Urinary bladder (tissue), 4 donors: ENCODE data around the gene STUM. TPM values are rescaled to one million over a fixed set of nuclear protein-coding genes. Genes with fewer than 3 reads are reported as not detected.
"Not testable (repeated sequence)": the region's sequence is repeated elsewhere in the genome, so short reads cannot be mapped to it uniquely, and the experiment has no call there.

Experiments used
- DNase-seq: peaks from one replicate; pipeline ENCODE4 v3.0.0-alpha.2; 2015; ENCODE audit errors: extremely low spot score
- H3K27ac ChIP-seq: one replicate; pipeline ENCODE4 v1.5.1; 2013; ENCODE audit warnings: low read depth, mild to moderate bottlenecking, moderate library complexity
- H3K36me3 ChIP-seq: one replicate; pipeline ENCODE4 v1.6.1; 2013; ENCODE audit warnings: mild to moderate bottlenecking, moderate library complexity; ENCODE audit not compliant: insufficient read depth
- H3K4me1 ChIP-seq: one replicate; pipeline ENCODE4 v1.6.1; 2013; ENCODE audit warnings: mild to moderate bottlenecking, moderate library complexity; ENCODE audit not compliant: insufficient read depth
- H3K4me3 ChIP-seq: one replicate; pipeline ENCODE4 v1.5.1; 2013; ENCODE audit warnings: low read depth, low read length
- WGBS: extraction: QIAGEN DNeasy Blood & Tissue Kit; methylation state at CpG from one replicate; pipeline ENCODE4 v1.1.7; 2013; 5-methylcytosine and 5-hydroxymethylcytosine counted together
- polyA plus RNA-seq: library from polyadenylated mRNA; stranded (reverse); fragments of 200-250 nt; gene quantifications from one replicate; pipeline ENCODE4 v1.2.3, GENCODE V29; 2013
- total RNA-seq: library from RNA; depleted of rRNA; stranded (reverse); fragments of >200 nt; gene quantifications from one replicate; pipeline ENCODE4 v1.2.3, GENCODE V29; 2014
- donor health status: healthy with polysubstance abuse.
- donor health status: healthy.

The STUM gene, protein sequence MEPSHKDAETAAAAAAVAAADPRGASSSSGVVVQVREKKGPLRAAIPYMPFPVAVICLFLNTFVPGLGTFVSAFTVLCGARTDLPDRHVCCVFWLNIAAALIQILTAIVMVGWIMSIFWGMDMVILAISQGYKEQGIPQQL
- 2.5 TPM for total RNA-seq
- polyA plus RNA-seq, result 18.8 TPM

DNA sequence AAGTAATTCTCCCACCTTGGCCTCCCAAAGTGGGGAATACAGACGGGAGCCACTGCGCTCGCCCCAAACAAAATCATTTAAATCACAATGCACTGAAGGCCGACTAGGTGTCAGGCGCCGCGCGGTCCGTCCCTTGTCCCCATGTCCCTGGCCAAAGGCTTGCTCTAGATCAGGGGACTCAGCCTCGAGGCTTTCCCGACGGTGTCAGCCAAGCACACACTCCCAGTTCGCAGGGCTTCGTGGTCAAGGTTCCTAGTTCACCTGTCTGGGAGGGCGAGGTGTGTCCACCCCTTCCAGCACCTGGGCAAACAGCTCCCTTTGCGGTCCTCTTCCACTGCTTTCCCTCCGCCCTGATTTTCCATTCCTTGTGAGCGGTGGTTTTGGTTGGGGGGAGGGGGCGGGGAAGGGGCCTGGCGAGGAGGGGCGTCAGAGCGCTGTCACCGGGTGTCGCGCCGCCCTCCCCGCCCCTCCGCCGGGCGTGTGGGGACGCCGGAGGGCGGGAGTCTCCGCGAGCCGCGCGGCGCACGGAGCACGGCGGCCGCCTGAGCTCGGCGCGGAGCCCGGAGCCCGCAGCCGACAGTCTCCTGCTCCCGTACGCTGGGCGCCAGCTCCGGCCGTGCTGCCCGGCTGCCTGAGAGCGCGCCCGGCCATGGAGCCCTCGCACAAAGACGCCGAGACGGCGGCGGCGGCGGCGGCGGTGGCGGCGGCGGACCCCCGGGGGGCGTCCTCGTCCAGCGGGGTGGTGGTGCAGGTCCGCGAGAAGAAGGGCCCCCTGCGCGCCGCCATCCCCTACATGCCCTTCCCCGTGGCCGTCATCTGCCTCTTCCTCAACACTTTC is at the start of gene STUM:
STUM (plus strand) TSS at position 509 of the 838 bp plus-strand sequence; CDS start at position 650, 141 bp downstream.
- no peak for DNase-seq
- H3K4me3 ChIP-seq, result peak within 1 kb of the TSS; percentile 53
- WGBS, result under 1% methylated on average over 82 of the region's 82 CpGs
- no peaks in the 10 kb centered on the region for H3K36me3 ChIP-seq
- H3K4me1 ChIP-seq, result peaks cover 6% of the 10 kb centered on the region
- no peak within 1 kb of the TSS for H3K27ac ChIP-seq

DNA sequence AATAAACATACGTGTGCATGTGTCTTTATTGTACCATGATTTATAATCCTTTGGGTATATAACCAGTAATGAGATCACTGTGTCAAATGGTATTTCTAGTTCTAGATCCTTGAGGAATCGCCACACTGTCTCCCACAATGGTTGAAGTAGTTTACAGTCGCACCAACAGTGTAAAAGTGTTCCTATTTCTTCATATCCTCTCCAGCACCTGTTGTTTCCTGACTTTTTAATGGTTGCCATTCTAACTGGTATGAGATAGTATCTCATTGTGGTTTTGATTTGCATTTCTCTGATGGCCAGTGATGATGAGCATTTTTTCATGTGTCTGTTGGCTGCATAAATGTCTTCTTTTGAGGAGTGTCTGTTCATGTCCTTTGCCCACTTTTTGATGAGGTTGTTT is 48.9 kb upstream of the STUM start:
- not testable (repeated sequence) for H3K36me3 ChIP-seq, DNase-seq, H3K4me1 ChIP-seq, H3K4me3 ChIP-seq, H3K27ac ChIP-seq
- 91% methylated on average over 3 of the region's 3 CpGs for WGBS

DNA sequence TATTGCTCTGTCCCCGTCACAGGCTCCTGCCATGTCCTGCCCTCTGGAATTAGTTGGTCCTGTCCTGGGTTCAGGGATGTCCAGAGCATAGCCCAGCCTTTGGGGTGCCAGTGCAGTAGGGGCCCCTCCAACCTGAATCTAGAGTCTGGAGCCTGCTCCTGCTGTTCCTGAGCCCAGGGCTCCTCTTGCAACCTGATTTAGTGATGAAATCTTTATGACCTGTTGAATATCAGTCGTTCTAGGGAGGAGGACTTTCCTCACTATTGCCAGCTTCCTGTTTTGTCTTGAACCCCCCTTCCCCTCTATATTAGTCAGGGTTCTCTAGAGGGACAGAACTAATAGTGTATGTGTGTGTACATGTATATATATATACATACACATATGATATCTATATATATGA is 42.5 kb upstream of the STUM start:
- DNase-seq, result no peak
- 54% methylated on average over 2 of the region's 2 CpGs for WGBS
- H3K4me3 ChIP-seq, result no peak overlapping the region
- H3K27ac ChIP-seq, result no peak overlapping the region
- H3K36me3 ChIP-seq, result no peaks in the 10 kb centered on the region
- H3K4me1 ChIP-seq, result no peaks in the 10 kb centered on the region

DNA sequence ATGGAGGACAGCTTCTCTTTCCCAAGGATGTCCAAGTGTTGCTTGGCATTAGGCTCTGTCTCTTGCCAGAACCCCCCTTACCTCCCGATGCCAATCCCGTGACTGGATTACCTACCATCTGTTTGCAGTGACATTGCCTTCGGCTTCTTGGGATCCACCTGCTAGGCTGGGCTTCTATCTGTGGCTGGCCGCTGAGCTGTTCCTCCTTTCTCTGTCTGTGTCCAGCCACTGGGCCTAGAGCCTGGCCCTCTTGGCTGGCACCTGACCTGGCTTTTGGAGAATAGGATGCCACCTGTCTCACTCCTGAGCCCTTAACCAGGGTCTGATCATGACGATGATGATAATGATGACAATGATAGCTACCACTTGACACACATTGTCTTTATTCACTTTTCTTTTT is 41.6 kb upstream of the STUM start:
- Histone ChIP-seq H3K4me1 (no peaks in the 10 kb centered on the region), H3K4me3 (no peak overlapping the region), H3K27ac (no peak overlapping the region), H3K36me3 (no peaks in the 10 kb centered on the region)
- 91% methylated on average over 5 of the region's 5 CpGs for WGBS
- DNase-seq, result no peak

DNA sequence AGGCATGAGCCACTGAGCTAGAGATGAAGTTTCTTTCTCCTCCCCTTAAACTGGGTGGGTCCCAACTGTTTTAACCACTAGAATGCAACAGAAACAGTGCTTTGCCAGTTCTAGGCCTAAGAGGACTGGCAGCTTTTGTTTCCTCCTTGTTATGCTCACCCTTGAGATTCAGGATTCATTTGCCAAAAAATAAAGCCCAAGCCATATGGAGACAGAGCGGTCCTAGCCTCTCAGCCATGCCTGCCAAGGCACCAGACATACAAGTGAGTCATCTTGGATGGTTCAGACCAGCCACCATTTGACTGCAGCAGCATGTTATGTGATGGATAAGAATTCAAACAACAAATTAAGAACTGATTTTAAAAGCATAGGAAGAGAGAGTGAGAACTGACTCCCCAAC is 38.1 kb upstream of the STUM start:
- H3K36me3 ChIP-seq, result no peaks in the 10 kb centered on the region
- no peak overlapping the region for H3K27ac ChIP-seq
- no peaks in the 10 kb centered on the region for H3K4me1 ChIP-seq
- no peak overlapping the region for H3K4me3 ChIP-seq
- WGBS, result 58% methylated on average over 1 of the region's 1 CpG
- DNase-seq, result no peak

DNA sequence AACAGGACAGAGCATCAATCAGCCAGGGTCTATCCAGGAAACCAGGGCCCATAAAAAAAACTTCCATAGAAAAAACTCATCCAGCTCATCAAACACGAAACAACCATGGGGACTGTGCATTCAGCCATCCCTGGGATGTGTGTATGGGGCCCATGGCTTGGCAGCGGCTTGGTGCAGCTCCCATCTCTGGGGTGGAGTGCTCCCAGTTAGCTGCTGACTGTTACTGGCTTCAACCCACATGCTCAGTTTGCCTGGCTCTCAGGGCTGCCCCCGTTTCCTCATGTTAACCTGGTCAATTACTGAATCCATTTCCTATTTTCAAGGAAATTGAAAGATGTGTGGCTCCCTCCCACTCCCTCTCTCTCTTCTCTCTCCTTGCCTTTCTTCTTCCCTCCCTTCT is 37.3 kb upstream of the STUM start:
- Histone ChIP-seq H3K36me3 (no peaks in the 10 kb centered on the region), H3K4me3 (no peak overlapping the region), H3K27ac (no peak overlapping the region), H3K4me1 (no peaks in the 10 kb centered on the region)
- 90% methylated on average over 3 of the region's 3 CpGs for WGBS
- no peak for DNase-seq

DNA sequence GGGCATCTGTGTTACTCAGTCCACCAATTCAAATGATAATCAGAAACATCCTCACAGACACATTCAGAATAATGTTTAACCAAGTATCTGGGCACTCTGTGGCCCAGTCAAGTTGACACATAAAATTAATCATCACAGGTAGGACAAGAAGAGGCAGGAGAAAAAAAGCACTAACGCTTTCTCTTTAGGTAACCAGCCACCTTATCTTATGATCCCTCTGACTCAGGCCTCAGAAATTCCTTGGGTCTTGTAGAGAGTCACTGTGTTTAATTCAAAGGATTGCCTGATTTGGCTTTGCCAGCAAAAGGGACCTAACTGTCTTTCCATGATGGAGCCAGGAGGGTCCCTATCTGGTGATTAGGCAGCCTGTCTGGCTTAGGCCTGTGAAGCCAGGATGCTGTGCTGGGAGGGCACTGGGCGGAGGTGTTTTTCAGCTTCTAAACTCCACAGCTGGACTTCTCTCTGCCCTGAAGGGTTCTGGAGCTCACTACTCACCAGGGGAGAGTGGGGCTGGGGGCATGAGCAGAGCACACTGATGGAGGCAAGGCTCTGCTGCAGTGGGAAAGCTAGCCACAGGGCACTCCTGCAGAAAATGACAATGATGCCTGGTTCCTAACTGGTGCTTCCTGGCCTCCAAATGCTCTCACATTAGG is 36.4 kb upstream of the STUM start:
- no peaks in the 10 kb centered on the region for H3K36me3 ChIP-seq
- H3K4me3 ChIP-seq, result no peak overlapping the region
- 93% methylated on average over 2 of the region's 2 CpGs for WGBS
- H3K4me1 ChIP-seq, result no peaks in the 10 kb centered on the region
- no peak overlapping the region for H3K27ac ChIP-seq
- DNase-seq, result no peak

DNA sequence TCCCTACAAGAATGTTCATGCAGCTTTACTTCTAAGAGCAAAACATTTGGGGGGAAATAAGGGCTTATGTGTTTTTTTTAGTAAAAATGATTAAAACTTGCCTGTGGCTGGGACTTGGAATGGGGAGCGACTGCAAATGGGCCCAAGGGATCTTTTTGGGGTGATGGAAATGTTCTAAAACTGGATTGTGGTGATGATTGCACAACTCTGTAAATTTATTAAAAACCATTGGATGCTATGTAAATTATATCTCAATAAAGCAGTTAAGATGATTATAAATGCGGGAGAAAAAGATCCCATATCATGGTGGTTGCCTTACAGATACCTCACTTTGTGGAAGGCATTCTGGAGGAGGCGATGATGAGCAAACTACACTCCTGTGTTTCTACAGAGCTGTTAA is 30.2 kb upstream of the STUM start:
- no peak for DNase-seq
- H3K4me1 ChIP-seq, result no peaks in the 10 kb centered on the region
- no peak overlapping the region for H3K4me3 ChIP-seq

DNA sequence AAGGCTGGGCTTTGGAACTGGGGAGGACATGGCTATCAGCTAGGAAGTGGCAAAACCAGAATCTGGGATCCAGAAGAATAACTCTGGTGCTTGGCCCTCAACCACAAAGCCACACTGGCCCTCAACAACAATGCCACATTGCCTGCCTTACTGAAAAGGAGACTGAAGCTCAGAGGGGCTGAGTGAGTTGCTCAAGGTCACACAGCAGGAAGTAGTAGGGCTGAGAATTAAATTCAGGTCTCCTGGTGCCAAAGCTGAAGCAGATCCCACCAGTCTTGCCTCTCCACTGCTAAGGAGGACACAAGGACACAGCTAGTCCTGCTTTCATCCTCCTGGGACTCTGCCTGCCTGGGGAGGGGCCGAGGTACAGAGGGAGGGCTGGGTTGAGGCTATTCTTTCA is 29.4 kb upstream of the STUM start:
- no peak for DNase-seq
- no peak overlapping the region for H3K27ac ChIP-seq
- H3K36me3 ChIP-seq, result no peaks in the 10 kb centered on the region
- no peaks in the 10 kb centered on the region for H3K4me1 ChIP-seq
- no peak overlapping the region for H3K4me3 ChIP-seq
- 95% methylated on average over 1 of the region's 1 CpG for WGBS

More for the DNA sequence above, 30.2 kb upstream of the STUM start:
- 89% methylated on average over 3 of the region's 3 CpGs for WGBS
- Histone ChIP-seq H3K27ac (no peak overlapping the region), H3K36me3 (no peaks in the 10 kb centered on the region)

DNA sequence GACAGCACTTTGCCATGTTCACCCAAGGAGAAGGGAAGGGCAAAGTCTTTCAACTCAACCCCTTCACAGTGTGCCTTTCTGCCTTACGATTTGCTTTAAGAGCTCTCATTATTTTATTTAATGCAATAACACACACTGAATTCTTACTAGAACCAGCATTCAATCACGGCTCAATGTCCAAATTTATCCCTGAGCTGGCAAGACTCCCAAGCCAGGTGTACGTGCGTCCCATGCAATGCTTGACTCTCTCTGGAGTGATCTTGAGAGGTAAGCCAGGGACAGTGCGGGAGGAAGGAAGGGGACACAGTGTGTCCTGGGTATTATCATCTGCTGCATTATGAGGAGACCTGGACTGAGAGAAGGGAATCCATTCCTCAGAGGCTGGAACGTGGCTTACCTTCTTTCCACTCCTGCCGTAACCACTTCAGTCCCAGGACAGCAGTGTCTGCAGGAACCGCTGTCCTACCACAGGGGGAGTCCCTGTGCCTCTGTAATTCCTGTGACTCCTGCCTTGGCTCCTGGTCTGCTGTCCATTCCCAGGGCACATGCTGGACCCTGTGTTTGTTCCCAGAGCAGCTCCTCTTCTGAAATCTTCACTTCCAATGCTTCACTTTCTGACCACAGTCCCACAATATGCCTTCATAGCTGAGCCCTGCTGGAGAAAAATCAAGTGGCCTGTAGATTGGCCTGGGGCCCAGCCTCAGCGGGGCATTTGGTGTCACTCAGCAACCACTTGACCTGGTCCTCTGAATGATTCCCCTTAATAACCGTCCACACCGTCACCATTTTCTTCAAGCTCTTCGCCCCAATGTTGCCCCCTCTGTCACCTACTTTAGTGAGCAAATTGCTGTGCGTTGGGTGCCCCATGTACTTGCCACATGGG is 28.6 kb upstream of the STUM start:
- WGBS, result 72% methylated on average over 13 of the region's 13 CpGs
- H3K4me3 ChIP-seq, result no peak overlapping the region
- H3K36me3 ChIP-seq, result no peaks in the 10 kb centered on the region
- H3K27ac ChIP-seq, result no peak overlapping the region
- no peak for DNase-seq
- no peaks in the 10 kb centered on the region for H3K4me1 ChIP-seq

DNA sequence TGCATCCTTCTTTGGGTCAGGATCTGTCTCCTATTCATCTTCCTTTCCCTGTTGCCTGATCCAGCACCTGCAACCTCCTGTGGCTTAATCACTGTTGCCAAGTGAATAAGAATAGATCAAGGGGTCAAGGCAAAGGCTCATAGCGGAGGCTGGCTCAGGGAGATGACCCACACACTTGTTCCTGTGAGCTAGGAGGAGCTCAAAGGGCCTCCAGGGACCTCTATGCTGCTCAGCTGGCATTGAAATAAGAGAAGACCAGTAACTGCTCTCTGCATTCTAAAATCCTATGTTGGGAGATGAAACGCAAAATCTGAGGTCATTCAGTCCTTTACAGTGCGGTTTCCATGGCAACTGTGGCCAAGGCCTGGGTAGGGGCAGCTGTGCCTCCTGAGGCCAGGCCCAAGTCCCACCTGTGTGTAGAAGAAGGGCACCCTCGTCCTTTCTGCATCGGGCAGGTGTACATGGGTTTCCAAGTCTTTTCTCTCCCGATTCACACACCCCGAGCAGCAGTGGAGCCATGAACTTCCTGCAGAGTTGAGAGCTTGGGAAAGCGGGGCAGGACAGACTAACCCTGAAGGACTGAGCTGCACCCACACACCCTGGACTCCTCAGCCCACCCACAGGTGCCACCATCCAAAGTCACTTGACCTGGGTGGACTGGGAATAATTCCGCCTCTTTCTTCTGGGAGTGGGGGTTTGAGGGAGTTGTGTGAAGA is 27.8 kb upstream of the STUM start:
- no peak for DNase-seq
- Histone ChIP-seq H3K36me3 (no peaks in the 10 kb centered on the region), H3K4me3 (no peak overlapping the region), H3K4me1 (no peaks in the 10 kb centered on the region), H3K27ac (no peak overlapping the region)
- 87% methylated on average over 9 of the region's 9 CpGs for whole genome bisulfite sequencing

DNA sequence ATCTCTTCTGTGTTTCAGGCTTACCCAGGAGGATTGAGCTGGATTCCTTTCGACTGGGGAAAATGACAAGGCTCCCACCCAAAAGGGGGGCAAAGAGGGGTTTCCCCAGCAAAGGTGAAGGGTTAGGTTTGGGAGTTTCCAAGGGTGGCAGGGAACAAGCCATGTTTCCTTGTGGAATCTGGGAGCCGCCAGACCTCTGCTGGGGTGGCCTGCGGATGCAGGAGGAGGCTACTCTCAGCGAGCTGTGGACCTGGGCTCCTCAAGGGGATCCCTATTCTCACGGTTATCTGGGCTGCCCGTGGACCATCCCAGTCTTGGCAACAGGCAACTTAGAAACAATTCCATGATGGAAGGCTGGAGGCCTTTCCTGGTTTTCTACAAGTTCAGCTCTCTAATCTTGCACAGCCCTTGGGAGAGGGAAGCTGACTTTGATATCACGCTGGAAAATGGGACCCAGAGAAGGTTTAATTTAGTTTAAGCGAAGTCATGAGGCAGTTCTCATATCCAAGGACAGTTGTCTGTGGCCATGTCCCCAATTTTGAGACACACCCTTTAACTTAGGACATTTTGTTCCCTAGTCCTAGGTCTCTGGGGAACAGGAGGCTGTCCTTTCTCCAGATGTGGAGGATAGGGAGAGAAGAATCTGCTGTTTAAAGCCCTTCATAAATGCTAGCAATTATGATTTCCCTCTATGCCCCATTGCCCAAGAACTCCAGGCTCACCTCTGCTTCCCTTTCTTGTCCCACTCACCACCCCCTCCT is 24.7 kb upstream of the STUM start:
- H3K36me3 ChIP-seq, result no peaks in the 10 kb centered on the region
- no peak for DNase-seq
- H3K4me1 ChIP-seq, result no peaks in the 10 kb centered on the region
- H3K27ac ChIP-seq, result no peak overlapping the region
- no peak overlapping the region for H3K4me3 ChIP-seq
- 88% methylated on average over 8 of the region's 8 CpGs for WGBS
